ENCODE data around the gene B3GNT9.
A peak's percentile ranks its signal among the peaks of the same experiment; 100 is the strongest.
"Not testable (repeated sequence)": the region's sequence is repeated elsewhere in the genome, so short reads cannot be mapped to it uniquely, and the experiment has no call there.

The B3GNT9 gene

GRCh38 chr16:67150047-67150832, 558 bp downstream of the B3GNT9 start:
- peak in 1 of 3 experiments; percentile 56 for DNase-seq (ENCODE audit: low read depth in 3 of 3)

- no peak for DNase-seq (ENCODE audit: low read depth in 3 of 3)
Measured at GRCh38 chr16:67149276-67150046, 1.3 kb downstream of the B3GNT9 start.

GRCh38 chr16:67148656-67149275, 2.0 kb downstream of the B3GNT9 start:
- no peak for DNase-seq (ENCODE audit: low read depth in 3 of 3)

GRCh38 chr16:67148221-67148620, 2.6 kb downstream of the B3GNT9 start:
- no peak for DNase-seq (ENCODE audit: low read depth in 3 of 3)

GRCh38 chr16:67147437-67148140, 3.2 kb downstream of the B3GNT9 start:
- no peak for DNase-seq (ENCODE audit: low read depth in 3 of 3)

- no peak for DNase-seq (ENCODE audit: low read depth in 3 of 3)
Measured at GRCh38 chr16:67146523-67147357, 4.1 kb downstream of the B3GNT9 start.

GRCh38 chr16:67145746-67146145, 5.1 kb downstream of the B3GNT9 start:
- no peak for DNase-seq (ENCODE audit: low read depth in 3 of 3)

- DNase-seq (ENCODE audit: low read depth in 3 of 3), result no peak
Measured at GRCh38 chr16:67144943-67145342, 5.9 kb downstream of the B3GNT9 start.

- no peak for DNase-seq (ENCODE audit: low read depth in 3 of 3)
Measured at GRCh38 chr16:67142342-67142741, 8.5 kb downstream of the B3GNT9 start.

GRCh38 chr16:67141391-67141790, 9.4 kb downstream of the B3GNT9 start:
- no peak for DNase-seq (ENCODE audit: low read depth in 3 of 3)

- no peak for DNase-seq (ENCODE audit: low read depth in 3 of 3)
Measured at GRCh38 chr16:67137605-67138004, 13.2 kb downstream of the B3GNT9 start.

- DNase-seq (ENCODE audit: low read depth in 3 of 3), result no peak
Measured at GRCh38 chr16:67129422-67129821, 21.4 kb downstream of the B3GNT9 start.

GRCh38 chr16:67128887-67129286, 21.9 kb downstream of the B3GNT9 start:
- no peak for DNase-seq (ENCODE audit: low read depth in 3 of 3)

- no peak for DNase-seq (ENCODE audit: low read depth in 3 of 3)
Measured at GRCh38 chr16:67128417-67128816, 22.4 kb downstream of the B3GNT9 start.

GRCh38 chr16:67122799-67123198, 28.0 kb downstream of the B3GNT9 start:
- not testable (repeated sequence) for DNase-seq (ENCODE audit: low read depth in 3 of 3)

GRCh38 chr16:67120025-67120424, 30.8 kb downstream of the B3GNT9 start:
- DNase-seq (ENCODE audit: low read depth in 3 of 3), result no peak

GRCh38 chr16:67117716-67118115, 33.1 kb downstream of the B3GNT9 start:
- no peak for DNase-seq (ENCODE audit: low read depth in 3 of 3)

GRCh38 chr16:67116388-67117311, 34.1 kb downstream of the B3GNT9 start:
- DNase-seq (ENCODE audit: low read depth in 3 of 3), result no peak

GRCh38 chr16:67115639-67116038, 35.2 kb downstream of the B3GNT9 start:
- DNase-seq (ENCODE audit: low read depth in 3 of 3), result no peak

GRCh38 chr16:67114793-67115192, 36.0 kb downstream of the B3GNT9 start:
- no peak for DNase-seq (ENCODE audit: low read depth in 3 of 3)

All from stimulated activated CD4-positive, alpha-beta T cell treated with anti-CD3 and anti-CD28 coated beads, TNF-alpha, amount 100 ng/mL, for 4 hours (primary cell).